ENCODE results near the gene UCK1.

Gene UCK1

DNA sequence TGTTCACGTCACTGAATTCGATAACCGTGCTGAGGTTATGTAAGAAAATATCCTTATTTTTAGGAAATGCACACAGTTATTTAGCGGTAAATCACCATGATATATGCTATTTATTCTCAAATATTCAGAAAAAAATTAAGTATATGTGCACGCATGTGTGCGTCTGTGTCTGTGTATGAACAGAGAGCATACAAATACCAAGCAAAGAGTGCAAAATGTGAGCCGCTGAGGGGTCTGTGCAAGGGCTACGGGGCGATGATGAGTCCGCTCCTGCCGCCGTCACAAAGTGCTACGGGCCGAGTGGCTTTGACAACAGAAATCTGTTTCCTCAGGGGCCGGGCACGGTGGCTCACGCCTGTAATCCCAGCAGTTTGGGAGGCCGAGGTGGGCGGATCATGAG is 6.9 kb upstream of the UCK1 start:
- H3K4me3 ChIP-seq (replicated peaks; ENCODE audit: insufficient read depth, low read length): no peak overlapping the region
- no peak for DNase-seq (ENCODE audit: low read depth in 1 of 2, low spot score in 1 of 2)
- no peak overlapping the region for H3K27ac ChIP-seq (replicated peaks)
- no peaks in the 10 kb centered on the region for H3K27me3 ChIP-seq (ENCODE audit: insufficient read depth, poor library complexity, severe bottlenecking)
- TF ChIP-seq, protein P1, sequence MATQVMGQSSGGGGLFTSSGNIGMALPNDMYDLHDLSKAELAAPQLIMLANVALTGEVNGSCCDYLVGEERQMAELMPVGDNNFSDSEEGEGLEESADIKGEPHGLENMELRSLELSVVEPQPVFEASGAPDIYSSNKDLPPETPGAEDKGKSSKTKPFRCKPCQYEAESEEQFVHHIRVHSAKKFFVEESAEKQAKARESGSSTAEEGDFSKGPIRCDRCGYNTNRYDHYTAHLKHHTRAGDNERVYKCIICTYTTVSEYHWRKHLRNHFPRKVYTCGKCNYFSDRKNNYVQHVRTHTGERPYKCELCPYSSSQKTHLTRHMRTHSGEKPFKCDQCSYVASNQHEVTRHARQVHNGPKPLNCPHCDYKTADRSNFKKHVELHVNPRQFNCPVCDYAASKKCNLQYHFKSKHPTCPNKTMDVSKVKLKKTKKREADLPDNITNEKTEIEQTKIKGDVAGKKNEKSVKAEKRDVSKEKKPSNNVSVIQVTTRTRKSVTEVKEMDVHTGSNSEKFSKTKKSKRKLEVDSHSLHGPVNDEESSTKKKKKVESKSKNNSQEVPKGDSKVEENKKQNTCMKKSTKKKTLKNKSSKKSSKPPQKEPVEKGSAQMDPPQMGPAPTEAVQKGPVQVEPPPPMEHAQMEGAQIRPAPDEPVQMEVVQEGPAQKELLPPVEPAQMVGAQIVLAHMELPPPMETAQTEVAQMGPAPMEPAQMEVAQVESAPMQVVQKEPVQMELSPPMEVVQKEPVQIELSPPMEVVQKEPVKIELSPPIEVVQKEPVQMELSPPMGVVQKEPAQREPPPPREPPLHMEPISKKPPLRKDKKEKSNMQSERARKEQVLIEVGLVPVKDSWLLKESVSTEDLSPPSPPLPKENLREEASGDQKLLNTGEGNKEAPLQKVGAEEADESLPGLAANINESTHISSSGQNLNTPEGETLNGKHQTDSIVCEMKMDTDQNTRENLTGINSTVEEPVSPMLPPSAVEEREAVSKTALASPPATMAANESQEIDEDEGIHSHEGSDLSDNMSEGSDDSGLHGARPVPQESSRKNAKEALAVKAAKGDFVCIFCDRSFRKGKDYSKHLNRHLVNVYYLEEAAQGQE (IDR thresholded peaks at IDR 0.05; ENCODE audit: insufficient replicate concordance, low read depth): no peak
- no peak for TF ChIP-seq POLR2AphosphoS5 (IDR thresholded peaks at IDR 0.05; ENCODE audit: low read depth)
- TF ChIP-seq GABPA (IDR thresholded peaks at IDR 0.05; ENCODE audit: low read depth): no peak
- TF ChIP-seq, protein P2, sequence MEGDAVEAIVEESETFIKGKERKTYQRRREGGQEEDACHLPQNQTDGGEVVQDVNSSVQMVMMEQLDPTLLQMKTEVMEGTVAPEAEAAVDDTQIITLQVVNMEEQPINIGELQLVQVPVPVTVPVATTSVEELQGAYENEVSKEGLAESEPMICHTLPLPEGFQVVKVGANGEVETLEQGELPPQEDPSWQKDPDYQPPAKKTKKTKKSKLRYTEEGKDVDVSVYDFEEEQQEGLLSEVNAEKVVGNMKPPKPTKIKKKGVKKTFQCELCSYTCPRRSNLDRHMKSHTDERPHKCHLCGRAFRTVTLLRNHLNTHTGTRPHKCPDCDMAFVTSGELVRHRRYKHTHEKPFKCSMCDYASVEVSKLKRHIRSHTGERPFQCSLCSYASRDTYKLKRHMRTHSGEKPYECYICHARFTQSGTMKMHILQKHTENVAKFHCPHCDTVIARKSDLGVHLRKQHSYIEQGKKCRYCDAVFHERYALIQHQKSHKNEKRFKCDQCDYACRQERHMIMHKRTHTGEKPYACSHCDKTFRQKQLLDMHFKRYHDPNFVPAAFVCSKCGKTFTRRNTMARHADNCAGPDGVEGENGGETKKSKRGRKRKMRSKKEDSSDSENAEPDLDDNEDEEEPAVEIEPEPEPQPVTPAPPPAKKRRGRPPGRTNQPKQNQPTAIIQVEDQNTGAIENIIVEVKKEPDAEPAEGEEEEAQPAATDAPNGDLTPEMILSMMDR (IDR thresholded peaks at IDR 0.05; ENCODE audit: insufficient read depth, low read length): no peak
- TF ChIP-seq SPI1 (IDR thresholded peaks at IDR 0.05; ENCODE audit: borderline replicate concordance, low read depth): no peak

DNA sequence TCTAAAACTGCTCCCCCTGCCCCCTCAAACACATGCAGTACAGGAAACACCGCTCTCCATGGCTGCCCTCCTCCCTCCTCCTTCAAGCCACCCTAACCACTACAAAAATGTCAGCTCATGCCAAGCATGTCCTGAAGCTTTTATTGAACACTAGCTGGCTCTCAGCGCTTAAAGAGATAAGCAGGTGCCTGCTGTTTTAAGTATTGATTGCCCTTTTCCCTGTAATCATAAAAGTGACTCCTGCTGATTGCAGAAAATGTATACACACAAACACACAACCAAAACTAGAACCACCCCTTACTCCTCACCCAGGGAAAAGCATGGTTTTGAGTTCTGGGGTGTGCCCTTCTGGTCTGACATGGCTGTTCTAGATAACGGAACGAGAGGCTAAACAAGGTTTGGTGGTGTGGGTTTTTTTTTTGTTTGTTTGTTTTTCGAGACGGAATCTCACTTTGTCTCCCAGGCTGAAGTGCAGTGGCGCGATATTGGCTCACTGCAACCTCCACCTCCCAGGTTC is 3.7 kb upstream of the UCK1 start:
- Histone ChIP-seq H3K27ac (replicated peaks) (no peak overlapping the region), H3K27me3 (ENCODE audit: insufficient read depth, poor library complexity, severe bottlenecking) (no peaks in the 10 kb centered on the region), H3K4me3 (replicated peaks; ENCODE audit: insufficient read depth, low read length) (no peak overlapping the region)
- DNase-seq (ENCODE audit: low read depth in 1 of 2, low spot score in 1 of 2): no peak
- TF ChIP-seq, protein P1 (IDR thresholded peaks at IDR 0.05; ENCODE audit: insufficient replicate concordance, low read depth): no peak
- no peak for TF ChIP-seq POLR2AphosphoS5 (IDR thresholded peaks at IDR 0.05; ENCODE audit: low read depth)
- no peak for TF ChIP-seq SPI1 (IDR thresholded peaks at IDR 0.05; ENCODE audit: borderline replicate concordance, low read depth)
- TF ChIP-seq GABPA (IDR thresholded peaks at IDR 0.05; ENCODE audit: low read depth): no peak
- TF ChIP-seq, protein P2 (IDR thresholded peaks at IDR 0.05; ENCODE audit: insufficient read depth, low read length): no peak

DNA sequence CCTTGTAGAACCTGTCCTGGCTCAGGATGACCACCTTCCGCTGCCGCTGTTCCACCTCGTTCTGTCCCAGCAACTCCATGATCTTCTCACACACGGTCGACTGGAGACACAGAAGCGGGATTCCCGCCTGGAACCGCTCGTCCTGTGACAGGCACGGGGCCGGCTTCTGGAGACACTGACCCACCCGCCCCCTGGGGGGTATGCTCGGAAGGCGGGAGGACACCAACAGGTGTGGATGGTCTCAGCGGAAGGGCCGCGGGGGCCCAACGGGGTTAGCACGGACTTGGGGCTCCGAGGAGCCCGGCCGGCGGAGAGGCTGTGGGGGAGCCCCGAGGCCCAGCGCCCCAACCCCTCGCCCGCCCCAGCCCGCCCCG is 530 bp downstream of the UCK1 start:
- Histone ChIP-seq H3K27ac (replicated peaks) (peak overlapping the region; percentile 53), H3K27me3 (ENCODE audit: insufficient read depth, poor library complexity, severe bottlenecking) (no peaks in the 10 kb centered on the region), H3K4me3 (replicated peaks; ENCODE audit: insufficient read depth, low read length) (peak overlapping the region; percentile 92)
- TF ChIP-seq SPI1 (IDR thresholded peaks at IDR 0.05; ENCODE audit: borderline replicate concordance, low read depth) (no peak), POLR2AphosphoS5 (IDR thresholded peaks at IDR 0.05; ENCODE audit: low read depth) (no peak), GABPA (IDR thresholded peaks at IDR 0.05; ENCODE audit: low read depth) (no peak)
- TF ChIP-seq, protein P1 (IDR thresholded peaks at IDR 0.05; ENCODE audit: insufficient replicate concordance, low read depth): no peak
- TF ChIP-seq, protein P2 (IDR thresholded peaks at IDR 0.05; ENCODE audit: insufficient read depth, low read length): no peak
- no peak for DNase-seq (ENCODE audit: low read depth in 1 of 2, low spot score in 1 of 2)
